Activated naive CD8-positive, alpha-beta T cell treated with anti-CD3 and anti-CD28 coated beads for 36 hours (primary cell): ENCODE data around the gene OR5B17. TPM values are rescaled to one million over a fixed set of nuclear protein-coding genes. Genes with fewer than 3 reads are reported as not detected.
"Not testable (repeated sequence)": the region's sequence is repeated elsewhere in the genome, so short reads cannot be mapped to it uniquely, and the experiment has no call there.

Experiments
- DNase-seq: peaks from one replicate; pipeline ENCODE4 v3.0.0; 2021
- H3K27ac Mint-ChIP-seq: one replicate; pipeline ENCODE4 v1.8.0; 2022; ENCODE audit warnings: mild to moderate bottlenecking, moderate library complexity, mixed read lengths
- H3K27me3 Mint-ChIP-seq: one replicate; pipeline ENCODE4 v1.8.0; 2022; ENCODE audit warnings: mild to moderate bottlenecking, mixed read lengths
- H3K36me3 Mint-ChIP-seq: one replicate; pipeline ENCODE4 v1.8.0; 2021; ENCODE audit warnings: mild to moderate bottlenecking, mixed read lengths
- H3K4me1 Mint-ChIP-seq: one replicate; pipeline ENCODE4 v1.8.0; 2021; ENCODE audit warnings: mixed read lengths
- H3K4me3 Mint-ChIP-seq: one replicate; pipeline ENCODE4 v1.8.0; 2022; ENCODE audit warnings: mild to moderate bottlenecking, moderate library complexity, mixed read lengths
- H3K9me3 Mint-ChIP-seq: one replicate; pipeline ENCODE4 v1.8.0; 2022; ENCODE audit warnings: mixed read lengths
- total RNA-seq, 2 experiments: library from RNA; stranded (reverse); gene quantifications; one replicate each; pipeline ENCODE4 v1.2.3, GENCODE V29; 2021

OR5B17 gene
- not detected for total RNA-seq

GRCh38 chr11:58358969-58359368, at the start of gene OR5B17:
OR5B17 (minus strand) TSS chr11:58359069; CDS start chr11:58359069, 0 bp downstream.
- Mint-ChIP-seq H3K4me1 (peaks cover 3% of the 10 kb centered on the region), H3K9me3 (no peaks in the 10 kb centered on the region), H3K36me3 (no peaks in the 10 kb centered on the region), H3K4me3 (no peak within 1 kb of the TSS), H3K27ac (no peak within 1 kb of the TSS), H3K27me3 (peaks cover 6% of the 10 kb centered on the region)
- no peak for DNase-seq

DNA sequence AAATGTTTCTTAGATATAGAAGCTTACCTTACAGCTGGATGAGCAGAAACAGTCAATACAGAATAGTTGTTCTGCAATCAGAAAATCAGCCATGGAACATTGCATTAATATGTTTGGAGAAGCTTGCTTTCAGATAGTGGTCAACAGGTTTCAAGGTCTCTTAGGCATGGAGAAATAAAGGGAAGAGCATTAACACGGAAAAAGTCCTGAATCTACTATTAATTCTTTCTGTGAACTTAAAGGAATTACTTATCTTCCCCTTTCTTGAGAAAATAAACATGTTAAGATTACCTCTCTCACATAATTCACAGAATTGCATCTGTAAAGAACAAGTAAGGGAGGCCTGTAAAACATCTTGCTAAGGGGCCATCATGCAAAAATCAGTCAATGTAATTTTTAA, 47.9 kb upstream of the OR5B17 start, which contains the start of gene OR5B3:
Gene OR5B3, minus strand, starts transcription at position 101 of the 400 bp plus-strand sequence. CDS start 3,465 bp downstream, outside the sequence.
- no peak within 1 kb of the TSS for H3K27ac Mint-ChIP-seq
- peaks cover 30% of the 10 kb centered on the region for H3K9me3 Mint-ChIP-seq
- no peak within 1 kb of the TSS for H3K4me3 Mint-ChIP-seq
- no peak for DNase-seq
- H3K27me3 Mint-ChIP-seq = no peaks in the 10 kb centered on the region
- peaks cover 4% of the 10 kb centered on the region for H3K36me3 Mint-ChIP-seq
- no peaks in the 10 kb centered on the region for H3K4me1 Mint-ChIP-seq

GRCh38 chr11:58399622-58400021, 40.8 kb upstream of the OR5B17 start:
- H3K36me3 Mint-ChIP-seq, H3K9me3 Mint-ChIP-seq, H3K27ac Mint-ChIP-seq, H3K27me3 Mint-ChIP-seq, H3K4me3 Mint-ChIP-seq, H3K4me1 Mint-ChIP-seq, DNase-seq: not testable (repeated sequence)

GRCh38 chr11:58395581-58395980, 36.7 kb upstream of the OR5B17 start:
- peaks cover 6% of the 10 kb centered on the region for H3K36me3 Mint-ChIP-seq
- DNase-seq = no peak
- H3K27ac Mint-ChIP-seq = no peak overlapping the region
- H3K4me3 Mint-ChIP-seq = no peak overlapping the region
- peaks cover 10% of the 10 kb centered on the region for H3K9me3 Mint-ChIP-seq
- H3K4me1 Mint-ChIP-seq = no peaks in the 10 kb centered on the region
- H3K27me3 Mint-ChIP-seq = no peaks in the 10 kb centered on the region

- peaks cover 10% of the 10 kb centered on the region for H3K9me3 Mint-ChIP-seq
- no peak overlapping the region for H3K27ac Mint-ChIP-seq
- H3K36me3 Mint-ChIP-seq = peaks cover 6% of the 10 kb centered on the region
- no peaks in the 10 kb centered on the region for H3K4me1 Mint-ChIP-seq
- no peak for DNase-seq
- no peaks in the 10 kb centered on the region for H3K27me3 Mint-ChIP-seq
- no peak overlapping the region for H3K4me3 Mint-ChIP-seq
Measured at GRCh38 chr11:58394195-58394594, 35.3 kb upstream of the OR5B17 start.

GRCh38 chr11:58392746-58393145, 33.9 kb upstream of the OR5B17 start:
- DNase-seq = no peak
- Mint-ChIP-seq H3K36me3 (peaks cover 6% of the 10 kb centered on the region), H3K27me3 (no peaks in the 10 kb centered on the region), H3K4me1 (no peaks in the 10 kb centered on the region), H3K4me3 (no peak overlapping the region), H3K27ac (no peak overlapping the region), H3K9me3 (peaks cover 10% of the 10 kb centered on the region)

- DNase-seq = no peak
Measured at GRCh38 chr11:58391879-58392278, 33.0 kb upstream of the OR5B17 start.

GRCh38 chr11:58390551-58391063, 31.7 kb upstream of the OR5B17 start:
- no peak for DNase-seq
- H3K36me3 Mint-ChIP-seq = peaks cover 6% of the 10 kb centered on the region
- H3K27ac Mint-ChIP-seq = no peak overlapping the region
- H3K4me3 Mint-ChIP-seq = no peak overlapping the region
- H3K27me3 Mint-ChIP-seq = no peaks in the 10 kb centered on the region
- no peaks in the 10 kb centered on the region for H3K4me1 Mint-ChIP-seq
- peaks cover 10% of the 10 kb centered on the region for H3K9me3 Mint-ChIP-seq

More at GRCh38 chr11:58391879-58392278, 33.0 kb upstream of the OR5B17 start:
- Mint-ChIP-seq H3K27ac (no peak overlapping the region), H3K9me3 (peaks cover 10% of the 10 kb centered on the region), H3K36me3 (peaks cover 6% of the 10 kb centered on the region), H3K27me3 (no peaks in the 10 kb centered on the region), H3K4me3 (no peak overlapping the region), H3K4me1 (no peaks in the 10 kb centered on the region)

GRCh38 chr11:58354727-58355126, 4.1 kb downstream of the OR5B17 start:
- Mint-ChIP-seq H3K4me1 (no peaks in the 10 kb centered on the region), H3K9me3 (no peaks in the 10 kb centered on the region), H3K27ac (no peak overlapping the region), H3K27me3 (peaks cover 6% of the 10 kb centered on the region), H3K36me3 (no peaks in the 10 kb centered on the region), H3K4me3 (no peak overlapping the region)
- DNase-seq = no peak

DNA sequence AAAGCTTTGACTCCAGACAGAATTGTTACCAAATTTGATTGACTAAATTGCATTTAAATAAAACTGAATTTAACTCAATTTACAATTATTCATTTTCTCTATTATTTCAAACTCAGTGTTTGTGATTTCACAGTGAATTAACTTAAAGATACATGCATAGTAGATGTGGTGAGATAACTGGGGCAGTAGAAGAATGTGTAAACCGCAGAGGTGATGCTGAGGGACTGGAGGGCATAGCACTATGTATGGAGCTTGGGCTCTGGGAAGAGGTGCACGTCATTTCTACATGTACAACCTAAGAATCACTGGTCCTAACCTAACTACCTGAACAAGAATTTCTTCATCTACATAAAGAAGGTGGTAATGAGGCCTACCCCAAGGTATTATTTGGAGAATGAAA, 13.7 kb downstream of the OR5B17 start:
- no peak for DNase-seq
- Mint-ChIP-seq H3K36me3 (peaks cover 1% of the 10 kb centered on the region), H3K4me1 (no peaks in the 10 kb centered on the region), H3K27me3 (no peaks in the 10 kb centered on the region), H3K27ac (no peak overlapping the region), H3K4me3 (no peak overlapping the region), H3K9me3 (peaks cover 1% of the 10 kb centered on the region)

DNA sequence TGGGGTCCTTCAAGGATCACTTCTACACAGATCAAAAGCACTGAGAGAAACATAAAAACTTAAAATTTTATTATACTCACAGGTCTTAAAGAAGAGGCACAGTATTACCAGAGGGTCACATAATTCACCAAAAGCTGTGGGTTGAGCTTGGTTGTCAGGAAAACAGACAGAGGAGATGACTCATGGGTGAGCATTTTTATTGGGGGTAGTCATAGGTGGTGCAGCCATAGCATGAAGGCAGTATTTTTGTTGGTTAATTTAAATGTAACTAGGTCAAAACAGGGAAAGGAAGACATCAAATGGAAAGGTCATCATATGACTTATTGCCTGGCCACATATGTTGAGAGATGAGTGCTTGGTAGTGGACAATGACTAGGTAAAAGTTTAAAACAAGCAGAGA, 24.2 kb downstream of the OR5B17 start:
- Mint-ChIP-seq H3K4me1 (no peaks in the 10 kb centered on the region), H3K9me3 (peaks cover 12% of the 10 kb centered on the region), H3K27me3 (peaks cover 20% of the 10 kb centered on the region), H3K4me3 (no peak overlapping the region), H3K36me3 (peaks cover 9% of the 10 kb centered on the region), H3K27ac (no peak overlapping the region)
- DNase-seq = no peak

GRCh38 chr11:58330861-58331260, 28.0 kb downstream of the OR5B17 start:
- Mint-ChIP-seq H3K27me3 (peaks cover 19% of the 10 kb centered on the region), H3K9me3 (peaks cover 27% of the 10 kb centered on the region), H3K27ac (no peak overlapping the region), H3K4me3 (no peak overlapping the region), H3K4me1 (no peaks in the 10 kb centered on the region), H3K36me3 (peaks cover 9% of the 10 kb centered on the region)
- no peak for DNase-seq

DNA sequence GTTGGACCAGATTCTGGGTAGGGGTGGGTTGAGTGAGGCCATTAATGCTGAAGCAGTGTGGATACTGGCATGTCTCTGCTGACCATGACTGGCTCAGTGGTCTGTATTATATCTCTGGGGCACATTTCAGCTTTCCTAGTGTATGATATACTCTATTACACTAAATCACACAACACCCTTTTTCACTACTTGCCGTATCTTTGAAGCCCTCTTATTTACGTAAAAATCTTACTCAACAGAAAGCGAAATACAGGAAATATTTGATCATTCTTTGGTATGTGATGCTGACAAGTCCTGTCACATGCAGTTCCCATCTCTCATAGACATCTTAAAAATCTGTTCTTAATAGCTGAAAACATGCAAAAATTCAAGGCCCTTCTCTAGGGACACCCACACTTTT, 40.3 kb downstream of the OR5B17 start:
- no peaks in the 10 kb centered on the region for H3K4me1 Mint-ChIP-seq
- H3K27me3 Mint-ChIP-seq = peaks cover 11% of the 10 kb centered on the region
- H3K36me3 Mint-ChIP-seq = no peaks in the 10 kb centered on the region
- no peak for DNase-seq
- H3K27ac Mint-ChIP-seq = no peak overlapping the region
- H3K9me3 Mint-ChIP-seq = peaks cover under 1% of the 10 kb centered on the region
- H3K4me3 Mint-ChIP-seq = no peak overlapping the region

GRCh38 chr11:58316142-58316541, 42.7 kb downstream of the OR5B17 start:
- H3K27ac Mint-ChIP-seq = no peak overlapping the region
- no peaks in the 10 kb centered on the region for H3K36me3 Mint-ChIP-seq
- H3K4me1 Mint-ChIP-seq = no peaks in the 10 kb centered on the region
- no peak for DNase-seq
- H3K9me3 Mint-ChIP-seq = peaks cover 5% of the 10 kb centered on the region
- H3K27me3 Mint-ChIP-seq = peaks cover 22% of the 10 kb centered on the region
- no peak overlapping the region for H3K4me3 Mint-ChIP-seq
